Hepatocyte (in vitro differentiated cells): ENCODE data around the gene PLEK2. TPM values are rescaled to one million over a fixed set of nuclear protein-coding genes. Genes with fewer than 3 reads are reported as not detected.

Experiments
- DNase-seq: peaks from one replicate; pipeline ENCODE4 v3.0.0-alpha.2; 2016; ENCODE audit warnings: low spot score
- H2AFZ ChIP-seq: fragments of 200-600 bp; sonication (generic); 2 replicates; pipeline ENCODE4 v1.6.0; 2016; ENCODE audit warnings: antibody characterized with exemption, mild to moderate bottlenecking
- H3K27ac ChIP-seq: fragments of 200-600 bp; sonication (generic); 2 replicates; pipeline ENCODE4 v1.5.1; 2016; ENCODE audit warnings: mild to moderate bottlenecking
- H3K27me3 ChIP-seq: fragments of 200-600 bp; sonication (generic); 2 replicates; pipeline ENCODE4 v1.6.1; 2016
- H3K36me3 ChIP-seq: fragments of 200-600 bp; sonication (generic); replicated peaks from 2 replicates; pipeline ENCODE4 v1.5.1; 2016; ENCODE audit warnings: low read depth; ENCODE audit not compliant: insufficient read depth
- H3K4me1 ChIP-seq: fragments of 200-600 bp; sonication (generic); 2 replicates; pipeline ENCODE4 v1.5.1; 2016; ENCODE audit warnings: mild to moderate bottlenecking, moderate library complexity; ENCODE audit not compliant: insufficient read depth
- H3K4me2 ChIP-seq: fragments of 200-600 bp; sonication (generic); 2 replicates; pipeline ENCODE4 v1.6.0; 2016
- H3K4me3 ChIP-seq: fragments of 200-600 bp; sonication (generic); 2 replicates; pipeline ENCODE4 v1.5.1; 2016; ENCODE audit warnings: mild to moderate bottlenecking
- H3K79me2 ChIP-seq: fragments of 200-600 bp; sonication (generic); 2 replicates; pipeline ENCODE4 v1.6.0; 2017; ENCODE audit warnings: mild to moderate bottlenecking
- H3K9me2 ChIP-seq: fragments of 200-600 bp; sonication (generic); replicated peaks from 2 replicates; pipeline ENCODE4 v1.6.0; 2017; ENCODE audit warnings: mild to moderate bottlenecking; ENCODE audit not compliant: insufficient read depth
- H3K9me3 ChIP-seq: fragments of 200-600 bp; sonication (generic); 2 replicates; pipeline ENCODE4 v1.5.1; 2016; ENCODE audit warnings: low read depth, mild to moderate bottlenecking
- H4K20me1 ChIP-seq: fragments of 200-600 bp; sonication (generic); 2 replicates; pipeline ENCODE4 v1.6.0; 2016; ENCODE audit warnings: mild to moderate bottlenecking; ENCODE audit not compliant: insufficient read depth, poor library complexity, severe bottlenecking
- CTCF ChIP-seq: fragments of 200-600 bp; sonication (generic); IDR thresholded peaks from 2 replicates; pipeline ENCODE4 v1.5.1; 2016; ENCODE audit warnings: antibody characterized with exemption, mild to moderate bottlenecking; ENCODE audit not compliant: poor library complexity
- EZH2 ChIP-seq: fragments of 200-600 bp; sonication (generic); IDR thresholded peaks from 2 replicates; pipeline ENCODE4 v1.6.1; 2016; ENCODE audit warnings: antibody characterized with exemption, mild to moderate bottlenecking, borderline replicate concordance
- EZH2phosphoT487 ChIP-seq: fragments of 200-600 bp; sonication (generic); IDR thresholded peaks from one replicate; pipeline ENCODE4 v1.6.1; 2018; ENCODE audit warnings: antibody characterized with exemption, mild to moderate bottlenecking, low read depth, moderate library complexity; ENCODE audit not compliant: unreplicated experiment, severe bottlenecking
- WGBS: methylation state at CpG from one replicate; pipeline ENCODE4 v1.1.6; 2016; ENCODE audit warnings: low lambda C conversion rate; ENCODE audit errors: missing lambda C conversion rate; 5-methylcytosine and 5-hydroxymethylcytosine counted together
- polyA plus RNA-seq: library from polyadenylated mRNA; unstranded; fragments of >200 nt; fragmentation: Nextera tagmentation; extraction: Ambion mirVana; gene quantifications from 2 replicates; pipeline ENCODE4 v1.2.1, GENCODE V29; 2016
- total RNA-seq: library from RNA; depleted of rRNA; stranded (reverse); fragments of >200 nt; gene quantifications from 2 replicates; pipeline ENCODE4 v1.2.3, GENCODE V29; 2014

Gene PLEK2
- total and polyA plus RNA-seq, 2 experiments from 2014 or later: 4.8 to 14.6 TPM

DNA sequence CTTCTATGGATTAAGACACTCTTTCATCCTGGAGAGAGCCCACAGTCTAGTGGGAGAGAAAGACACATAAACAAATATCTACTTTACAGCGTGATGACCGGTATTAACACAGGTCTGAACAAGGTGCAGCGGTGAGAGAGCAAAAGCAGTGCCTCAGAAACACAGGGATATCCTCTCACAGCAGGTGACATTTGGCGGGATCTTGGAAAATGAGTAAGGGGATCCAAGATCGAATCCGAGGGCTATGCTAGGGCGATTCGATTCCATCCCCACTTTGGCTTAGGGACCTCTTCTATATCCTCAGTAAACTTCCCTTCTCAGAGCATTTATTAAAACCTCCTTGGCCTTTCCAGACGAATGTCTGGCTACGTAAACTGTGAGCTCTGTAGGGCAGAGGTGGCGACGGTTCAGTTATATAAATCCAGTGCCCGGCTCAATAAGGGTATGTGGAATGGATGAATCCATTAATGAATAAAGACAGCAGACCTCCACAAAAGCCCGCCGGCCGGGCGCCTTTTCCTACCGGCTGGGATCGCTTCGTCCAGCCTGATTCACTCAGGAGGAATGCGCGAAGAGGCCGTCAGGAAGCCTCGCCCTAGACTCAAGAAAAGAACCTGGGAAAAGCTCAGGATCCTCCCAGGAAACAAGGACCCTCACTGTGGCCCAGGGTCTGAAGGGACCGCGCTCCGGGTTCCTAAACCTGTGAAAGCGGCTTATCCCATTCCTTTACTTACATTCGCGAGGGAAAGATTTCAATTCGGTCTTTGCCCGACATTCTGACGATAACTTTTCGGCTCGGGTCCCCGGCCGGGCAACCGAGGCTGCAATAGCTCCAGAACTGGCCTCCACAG is 52.8 kb downstream of the PLEK2 start:
- peak overlapping the region; percentile 40 for H3K4me3 ChIP-seq
- H2AFZ ChIP-seq: peak overlapping the region; percentile 43
- H3K4me1 ChIP-seq: peaks cover 30% of the 10 kb centered on the region
- H3K9me3 ChIP-seq: no peaks in the 10 kb centered on the region
- no peaks in the 10 kb centered on the region for H3K27me3 ChIP-seq
- H3K4me2 ChIP-seq: peak overlapping the region; percentile 90
- DNase-seq: peak; percentile 66
- peaks cover 12% of the 10 kb centered on the region for H4K20me1 ChIP-seq
- H3K36me3 ChIP-seq: no peaks in the 10 kb centered on the region
- H3K27ac ChIP-seq: peak overlapping the region; percentile 90
- TF ChIP-seq EZH2phosphoT487: no peak
- TF ChIP-seq EZH2: no peak
- TF ChIP-seq CTCF: no peak
- no peaks in the 10 kb centered on the region for H3K9me2 ChIP-seq
- peaks cover 86% of the 10 kb centered on the region for H3K79me2 ChIP-seq
- WGBS: 2% methylated on average over 38 of the region's 38 CpGs

GRCh38 chr14:67357969-67358354 is 54.0 kb downstream of the PLEK2 start:
- TF ChIP-seq EZH2 (no peak), EZH2phosphoT487 (no peak), CTCF (no peak)
- Histone ChIP-seq H3K36me3 (no peaks in the 10 kb centered on the region), H3K9me3 (no peaks in the 10 kb centered on the region), H3K4me3 (peak overlapping the region; percentile 40), H3K79me2 (peaks cover 86% of the 10 kb centered on the region), H4K20me1 (peaks cover 12% of the 10 kb centered on the region), H3K4me1 (peaks cover 30% of the 10 kb centered on the region), H2AFZ (no peak overlapping the region), H3K27me3 (no peaks in the 10 kb centered on the region), H3K9me2 (no peaks in the 10 kb centered on the region), H3K4me2 (peak overlapping the region; percentile 90), H3K27ac (peak overlapping the region; percentile 90)
- 47% methylated on average over 9 of the region's 9 CpGs for WGBS
- peak; percentile 13 for DNase-seq

- H3K4me2 ChIP-seq: peak overlapping the region; percentile 90
- H3K4me3 ChIP-seq: no peak overlapping the region
- H3K36me3 ChIP-seq: no peaks in the 10 kb centered on the region
- H4K20me1 ChIP-seq: peaks cover 12% of the 10 kb centered on the region
- TF ChIP-seq EZH2phosphoT487 (no peak), CTCF (no peak), EZH2 (no peak)
- H2AFZ ChIP-seq: no peak overlapping the region
- peaks cover 85% of the 10 kb centered on the region for H3K79me2 ChIP-seq
- no peaks in the 10 kb centered on the region for H3K27me3 ChIP-seq
- H3K9me2 ChIP-seq: no peaks in the 10 kb centered on the region
- no peaks in the 10 kb centered on the region for H3K9me3 ChIP-seq
- H3K27ac ChIP-seq: peak overlapping the region; percentile 90
- H3K4me1 ChIP-seq: peaks cover 30% of the 10 kb centered on the region
- WGBS: 73% methylated on average over 4 of the region's 4 CpGs
- DNase-seq: no peak
Measured at GRCh38 chr14:67357186-67357968, 54.6 kb downstream of the PLEK2 start.
